HepG2 (cell line): Measurements from ENCODE around the gene RMDN2. TPM values are rescaled to one million over a fixed set of nuclear protein-coding genes. Genes with fewer than 3 reads are reported as not detected.
A peak's percentile ranks its signal among the peaks of the same experiment; 100 is the strongest.

Experiments
- BCL6 ChIP-seq: IDR thresholded peaks from 2 replicates; pipeline ENCODE4 v1.6.1; 2016; ENCODE audit warnings: missing genetic modification reagents, missing compliant biosample characterization
- ELF3 ChIP-seq: IDR thresholded peaks from 2 replicates; pipeline ENCODE4 v1.6.1; 2016; ENCODE audit warnings: missing genetic modification reagents, missing compliant biosample characterization
- ESRRA ChIP-seq: sonication (generic); formaldehyde crosslinking; IDR thresholded peaks from 2 replicates; pipeline ENCODE4 v1.5.1; 2020; ENCODE audit warnings: mild to moderate bottlenecking, low read depth, missing genetic modification reagents
- HHEX ChIP-seq: IDR thresholded peaks from 2 replicates; pipeline ENCODE4 v1.6.1; 2016; ENCODE audit warnings: control low read depth
- JUN ChIP-seq: sonication (generic); formaldehyde crosslinking; IDR thresholded peaks from 2 replicates; pipeline ENCODE4 v1.4.0; 2020; ENCODE audit warnings: mild to moderate bottlenecking, missing genetic modification reagents
- KAT2B ChIP-seq: fragments of 150-350 bp; IDR thresholded peaks from 2 replicates; pipeline ENCODE4 v1.6.1; 2014; ENCODE audit warnings: low read depth, low read length, borderline replicate concordance
- POGZ ChIP-seq: sonication (generic); formaldehyde crosslinking; IDR thresholded peaks from 2 replicates; pipeline ENCODE4 v1.4.0; 2020; ENCODE audit warnings: mild to moderate bottlenecking, missing genetic modification reagents
- RXRA ChIP-seq: sonication (generic); formaldehyde crosslinking; IDR thresholded peaks from 2 replicates; pipeline ENCODE4 v1.5.1; 2020; ENCODE audit warnings: missing genetic modification reagents
- RXRB ChIP-seq: IDR thresholded peaks from 2 replicates; pipeline ENCODE4 v1.6.1; 2016; ENCODE audit warnings: borderline replicate concordance, missing genetic modification reagents, missing compliant biosample characterization
- SALL2 ChIP-seq: sonication (generic); formaldehyde crosslinking; IDR thresholded peaks from 2 replicates; pipeline ENCODE4 v1.8.1; 2023; ENCODE audit warnings: mild to moderate bottlenecking, missing genetic modification reagents, inconsistent platforms
- YY1 ChIP-seq: IDR thresholded peaks from 2 replicates; pipeline ENCODE4 v1.6.1; 2011; ENCODE audit warnings: low read length, low read depth, moderate library complexity, mild to moderate bottlenecking; ENCODE audit not compliant: insufficient read depth, insufficient replicate concordance
- ZBTB38 ChIP-seq: sonication (generic); formaldehyde crosslinking; IDR thresholded peaks from 2 replicates; pipeline ENCODE4 v1.5.1; 2020; ENCODE audit warnings: mild to moderate bottlenecking, missing genetic modification reagents
- polyA plus RNA-seq, 8 experiments: library from polyadenylated mRNA; depleted of rRNA in 3 of 8; stranded (reverse) in 7 of 8; unstranded in 1 of 8; fragments of >200 nt; fragmentation: Illumina TruSeq in 4 of 8; extraction: Trizol in 4 of 8; gene quantifications; 2 replicates each; pipeline versions ENCODE4 v1.2.1 to v1.2.3, GENCODE V29; 2011 to 2016; ENCODE audit warnings: low read depth in 4 of 8, missing spikeins in 1 of 8, mixed read lengths in 1 of 8; ENCODE audit not compliant: insufficient read depth in 1 of 8
- total RNA-seq, 5 experiments: library from RNA; depleted of rRNA; stranded (reverse); fragments of >200 nt; fragmentation: Illumina TruSeq; extraction: Trizol; gene quantifications; 2 replicates each; pipeline ENCODE4 v1.2.3, GENCODE V29; 2016; ENCODE audit warnings: low read depth in 1 of 5
- TF ChIP-seq, protein P1 (sequence below): sonication (generic); formaldehyde crosslinking; IDR thresholded peaks from 2 replicates; pipeline ENCODE4 v1.4.0; 2020; ENCODE audit warnings: missing genetic modification reagents
- TF ChIP-seq, protein P2 (sequence below): sonication (generic); formaldehyde crosslinking; IDR thresholded peaks from 2 replicates; pipeline ENCODE4 v1.4.0; 2020; ENCODE audit warnings: mild to moderate bottlenecking, missing genetic modification reagents
- TF ChIP-seq, protein P3 (sequence below): sonication (generic); formaldehyde crosslinking; IDR thresholded peaks from 2 replicates; pipeline ENCODE4 v1.5.0; 2020; ENCODE audit warnings: mild to moderate bottlenecking, missing genetic modification reagents

Gene RMDN2
- total and polyA plus RNA-seq, 2 of the 13 experiments (the other 11 are each of a cell fraction or from before 2014, with no cell fraction given): 2.3 to 8.9 TPM

- TF ChIP-seq, protein P1, sequence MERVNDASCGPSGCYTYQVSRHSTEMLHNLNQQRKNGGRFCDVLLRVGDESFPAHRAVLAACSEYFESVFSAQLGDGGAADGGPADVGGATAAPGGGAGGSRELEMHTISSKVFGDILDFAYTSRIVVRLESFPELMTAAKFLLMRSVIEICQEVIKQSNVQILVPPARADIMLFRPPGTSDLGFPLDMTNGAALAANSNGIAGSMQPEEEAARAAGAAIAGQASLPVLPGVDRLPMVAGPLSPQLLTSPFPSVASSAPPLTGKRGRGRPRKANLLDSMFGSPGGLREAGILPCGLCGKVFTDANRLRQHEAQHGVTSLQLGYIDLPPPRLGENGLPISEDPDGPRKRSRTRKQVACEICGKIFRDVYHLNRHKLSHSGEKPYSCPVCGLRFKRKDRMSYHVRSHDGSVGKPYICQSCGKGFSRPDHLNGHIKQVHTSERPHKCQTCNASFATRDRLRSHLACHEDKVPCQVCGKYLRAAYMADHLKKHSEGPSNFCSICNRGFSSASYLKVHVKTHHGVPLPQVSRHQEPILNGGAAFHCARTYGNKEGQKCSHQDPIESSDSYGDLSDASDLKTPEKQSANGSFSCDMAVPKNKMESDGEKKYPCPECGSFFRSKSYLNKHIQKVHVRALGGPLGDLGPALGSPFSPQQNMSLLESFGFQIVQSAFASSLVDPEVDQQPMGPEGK (CRISPR knock-in tag): peak; percentile 64
- TF ChIP-seq ZBTB38 (CRISPR knock-in tag): no peak
- TF ChIP-seq POGZ (CRISPR knock-in tag): peak; percentile 87
- peak; percentile 30; the same call in 1 of the 2 replicates for TF ChIP-seq RXRA (CRISPR knock-in tag)
- TF ChIP-seq, protein P2, sequence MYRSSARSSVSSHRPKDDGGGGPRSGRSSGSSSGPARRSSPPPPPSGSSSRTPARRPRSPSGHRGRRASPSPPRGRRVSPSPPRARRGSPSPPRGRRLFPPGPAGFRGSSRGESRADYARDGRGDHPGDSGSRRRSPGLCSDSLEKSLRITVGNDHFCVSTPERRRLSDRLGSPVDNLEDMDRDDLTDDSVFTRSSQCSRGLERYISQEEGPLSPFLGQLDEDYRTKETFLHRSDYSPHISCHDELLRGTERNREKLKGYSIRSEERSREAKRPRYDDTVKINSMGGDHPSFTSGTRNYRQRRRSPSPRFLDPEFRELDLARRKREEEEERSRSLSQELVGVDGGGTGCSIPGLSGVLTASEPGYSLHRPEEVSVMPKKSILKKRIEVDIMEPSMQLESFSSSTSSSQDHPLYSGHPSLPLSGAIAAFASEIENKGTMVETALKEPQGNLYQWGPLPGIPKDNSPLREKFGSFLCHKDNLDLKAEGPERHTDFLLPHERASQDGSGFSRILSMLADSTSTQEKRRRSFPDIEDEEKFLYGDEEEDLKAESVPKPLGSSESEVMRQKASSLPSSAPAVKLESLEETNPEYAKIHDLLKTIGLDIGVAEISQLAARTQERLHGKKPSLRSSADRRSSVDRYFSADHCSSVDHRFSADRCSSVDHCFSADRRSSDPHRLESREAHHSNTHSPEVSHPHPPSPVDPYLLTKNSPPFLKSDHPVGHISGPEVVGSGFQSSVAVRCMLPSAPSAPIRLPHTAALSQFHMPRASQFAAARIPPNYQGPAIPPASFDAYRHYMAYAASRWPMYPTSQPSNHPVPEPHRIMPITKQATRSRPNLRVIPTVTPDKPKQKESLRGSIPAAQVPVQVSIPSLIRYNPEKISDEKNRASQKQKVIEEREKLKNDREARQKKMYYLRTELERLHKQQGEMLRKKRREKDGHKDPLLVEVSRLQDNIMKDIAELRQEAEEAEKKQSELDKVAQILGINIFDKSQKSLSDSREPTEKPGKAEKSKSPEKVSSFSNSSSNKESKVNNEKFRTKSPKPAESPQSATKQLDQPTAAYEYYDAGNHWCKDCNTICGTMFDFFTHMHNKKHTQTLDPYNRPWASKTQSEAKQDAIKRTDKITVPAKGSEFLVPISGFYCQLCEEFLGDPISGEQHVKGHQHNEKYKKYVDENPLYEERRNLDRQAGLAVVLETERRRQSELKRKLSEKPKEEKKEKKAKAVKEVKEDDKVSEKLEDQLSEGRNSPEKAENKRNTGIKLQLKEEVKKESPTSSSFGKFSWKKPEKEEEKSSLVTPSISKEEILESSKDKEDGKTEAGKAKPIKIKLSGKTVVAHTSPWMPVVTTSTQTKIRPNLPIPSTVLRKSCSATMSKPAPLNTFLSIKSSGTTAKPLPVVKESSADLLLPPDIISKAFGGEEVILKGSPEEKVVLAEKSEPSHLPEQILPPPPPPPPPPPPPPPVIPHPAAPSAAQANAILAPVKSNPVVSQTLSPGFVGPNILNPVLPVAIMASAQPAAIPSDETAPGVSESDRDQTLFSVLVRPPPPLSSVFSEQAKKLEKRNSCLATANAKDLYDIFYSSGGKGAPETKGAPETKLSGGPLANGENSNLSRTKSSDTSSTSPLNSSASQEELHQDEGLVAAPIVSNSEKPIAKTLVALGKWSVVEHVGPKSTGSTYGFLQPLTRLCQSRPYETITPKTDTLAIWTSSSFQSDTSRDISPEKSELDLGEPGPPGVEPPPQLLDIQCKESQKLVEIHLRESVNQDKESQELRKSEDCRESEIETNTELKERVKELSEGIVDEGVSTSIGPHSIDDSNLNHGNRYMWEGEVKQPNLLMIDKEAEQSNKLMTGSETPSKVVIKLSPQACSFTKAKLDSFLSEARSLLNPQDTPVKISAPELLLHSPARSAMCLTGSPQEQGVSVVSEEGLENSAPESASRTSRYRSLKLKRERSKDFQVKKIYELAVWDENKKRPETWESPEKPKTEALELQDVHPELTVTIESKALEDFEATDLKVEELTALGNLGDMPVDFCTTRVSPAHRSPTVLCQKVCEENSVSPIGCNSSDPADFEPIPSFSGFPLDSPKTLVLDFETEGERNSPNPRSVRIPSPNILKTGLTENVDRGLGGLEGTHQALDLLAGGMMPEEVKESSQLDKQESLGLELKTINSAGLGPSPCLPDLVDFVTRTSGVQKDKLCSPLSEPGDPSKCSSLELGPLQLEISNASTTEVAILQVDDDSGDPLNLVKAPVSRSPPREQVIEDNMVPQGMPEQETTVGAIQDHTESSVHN (CRISPR knock-in tag): no peak
- TF ChIP-seq, protein P3, sequence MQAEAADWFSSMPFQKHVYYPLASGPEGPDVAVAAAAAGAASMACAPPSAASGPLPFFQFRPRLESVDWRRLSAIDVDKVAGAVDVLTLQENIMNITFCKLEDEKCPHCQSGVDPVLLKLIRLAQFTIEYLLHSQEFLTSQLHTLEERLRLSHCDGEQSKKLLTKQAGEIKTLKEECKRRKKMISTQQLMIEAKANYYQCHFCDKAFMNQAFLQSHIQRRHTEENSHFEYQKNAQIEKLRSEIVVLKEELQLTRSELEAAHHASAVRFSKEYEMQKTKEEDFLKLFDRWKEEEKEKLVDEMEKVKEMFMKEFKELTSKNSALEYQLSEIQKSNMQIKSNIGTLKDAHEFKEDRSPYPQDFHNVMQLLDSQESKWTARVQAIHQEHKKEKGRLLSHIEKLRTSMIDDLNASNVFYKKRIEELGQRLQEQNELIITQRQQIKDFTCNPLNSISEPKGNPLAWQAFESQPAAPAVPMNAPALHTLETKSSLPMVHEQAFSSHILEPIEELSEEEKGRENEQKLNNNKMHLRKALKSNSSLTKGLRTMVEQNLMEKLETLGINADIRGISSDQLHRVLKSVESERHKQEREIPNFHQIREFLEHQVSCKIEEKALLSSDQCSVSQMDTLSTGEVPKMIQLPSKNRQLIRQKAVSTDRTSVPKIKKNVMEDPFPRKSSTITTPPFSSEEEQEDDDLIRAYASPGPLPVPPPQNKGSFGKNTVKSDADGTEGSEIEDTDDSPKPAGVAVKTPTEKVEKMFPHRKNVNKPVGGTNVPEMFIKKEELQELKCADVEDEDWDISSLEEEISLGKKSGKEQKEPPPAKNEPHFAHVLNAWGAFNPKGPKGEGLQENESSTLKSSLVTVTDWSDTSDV (CRISPR knock-in tag): no peak
- TF ChIP-seq YY1: no peak
- peak; percentile 99 for TF ChIP-seq RXRB (CRISPR knock-in tag)
- TF ChIP-seq ELF3 (CRISPR knock-in tag): peak; percentile 99
- 0 out of 2 replicates have a peak, but pooled peaks have one; percentile 65 for TF ChIP-seq JUN (CRISPR knock-in tag)
- TF ChIP-seq KAT2B: peak; percentile 72
- peak; percentile 99 for TF ChIP-seq BCL6
- peak; percentile 31; the same call in 1 of the 2 replicates for TF ChIP-seq ESRRA (CRISPR knock-in tag)
- no peak for TF ChIP-seq SALL2 (CRISPR knock-in tag)
- TF ChIP-seq HHEX (CRISPR knock-in tag): peak; percentile 73; the same call in 1 of the 2 replicates
These were observed 6.3 kb upstream of the RMDN2 start (continued) for GRCh38 chr2:37918742-37919186.
